Measurements from ENCODE around the gene LRRC75B. TPM values are rescaled to one million over a fixed set of nuclear protein-coding genes. Genes with fewer than 3 reads are reported as not detected.
A peak's percentile ranks its signal among the peaks of the same experiment; 100 is the strongest.
"Not testable (repeated sequence)": the region's sequence is repeated elsewhere in the genome, so short reads cannot be mapped to it uniquely, and the experiment has no call there.

The LRRC75B gene
- total RNA-seq, 2 donors from 2014 or later = 1.1 to 2.3 TPM

- ATAC-seq (replicated peaks) = no peak
- peak overlapping the region; percentile 4 for H3K27ac Mint-ChIP-seq
- H3K36me3 Mint-ChIP-seq (ENCODE audit: low read depth) = peaks cover 96% of the 10 kb centered on the region
- peaks cover 28% of the 10 kb centered on the region for H3K4me1 Mint-ChIP-seq
- H3K27me3 Mint-ChIP-seq = no peaks in the 10 kb centered on the region
- no peaks in the 10 kb centered on the region for H3K9me3 Mint-ChIP-seq
- no peak overlapping the region for H3K4me3 Mint-ChIP-seq
Observed at GRCh38 chr22:24559471-24559870, 33.4 kb downstream of the LRRC75B start.

- H3K4me1 Mint-ChIP-seq = peaks cover 43% of the 10 kb centered on the region
- peak within 1 kb of the TSS; percentile 95 for H3K27ac Mint-ChIP-seq
- peak; percentile 90 for ATAC-seq (replicated peaks)
- H3K9me3 Mint-ChIP-seq = no peaks in the 10 kb centered on the region
- peak within 1 kb of the TSS; percentile 95 for H3K4me3 Mint-ChIP-seq
- H3K27me3 Mint-ChIP-seq = no peaks in the 10 kb centered on the region
- peaks cover 89% of the 10 kb centered on the region for H3K36me3 Mint-ChIP-seq (ENCODE audit: low read depth)
Observed at GRCh38 chr22:24555165-24556039, 37.5 kb downstream of the LRRC75B start, which contains the start of gene SNRPD3. SNRPD3 (plus strand) TSS chr22:24555999; CDS start chr22:24557675, 1,676 bp downstream.

GRCh38 chr22:24554313-24555164 is 38.3 kb downstream of the LRRC75B start, which contains the start of gene GUCD1:
GUCD1 (minus strand) TSS chr22:24555138; CDS start chr22:24554991, 147 bp downstream.
- H3K36me3 Mint-ChIP-seq (ENCODE audit: low read depth) = peaks cover 86% of the 10 kb centered on the region
- no peaks in the 10 kb centered on the region for H3K9me3 Mint-ChIP-seq
- H3K4me3 Mint-ChIP-seq = peak within 1 kb of the TSS; percentile 95
- H3K4me1 Mint-ChIP-seq = peaks cover 43% of the 10 kb centered on the region
- H3K27me3 Mint-ChIP-seq = no peaks in the 10 kb centered on the region
- peak within 1 kb of the TSS; percentile 95 for H3K27ac Mint-ChIP-seq
- no peak for ATAC-seq (replicated peaks)

GRCh38 chr22:24553597-24554312 is 39.1 kb downstream of the LRRC75B start:
- H3K4me3 Mint-ChIP-seq = peak overlapping the region; percentile 95
- peak overlapping the region; percentile 91 for H3K27ac Mint-ChIP-seq
- no peaks in the 10 kb centered on the region for H3K9me3 Mint-ChIP-seq
- peaks cover 85% of the 10 kb centered on the region for H3K36me3 Mint-ChIP-seq (ENCODE audit: low read depth)
- no peak for ATAC-seq (replicated peaks)
- no peaks in the 10 kb centered on the region for H3K27me3 Mint-ChIP-seq
- H3K4me1 Mint-ChIP-seq = peaks cover 43% of the 10 kb centered on the region

GRCh38 chr22:24552503-24553286 is 40.2 kb downstream of the LRRC75B start:
- H3K4me3 Mint-ChIP-seq = peak overlapping the region; percentile 95
- not testable (repeated sequence) for H3K9me3 Mint-ChIP-seq; H3K27me3 Mint-ChIP-seq; ATAC-seq (replicated peaks)
- peak overlapping the region; percentile 91 for H3K27ac Mint-ChIP-seq
- peaks cover 32% of the 10 kb centered on the region for H3K4me1 Mint-ChIP-seq
- peaks cover 85% of the 10 kb centered on the region for H3K36me3 Mint-ChIP-seq (ENCODE audit: low read depth)

GRCh38 chr22:24550902-24551435 is 41.9 kb downstream of the LRRC75B start:
- Mint-ChIP-seq H3K36me3 (ENCODE audit: low read depth) (peaks cover 85% of the 10 kb centered on the region), H3K4me3 (no peak overlapping the region), H3K27me3 (no peaks in the 10 kb centered on the region), H3K4me1 (peaks cover 26% of the 10 kb centered on the region), H3K9me3 (no peaks in the 10 kb centered on the region), H3K27ac (peak overlapping the region; percentile 28)
- no peak for ATAC-seq (replicated peaks)

- peaks cover 85% of the 10 kb centered on the region for H3K36me3 Mint-ChIP-seq (ENCODE audit: low read depth)
- no peak overlapping the region for H3K4me3 Mint-ChIP-seq
- no peaks in the 10 kb centered on the region for H3K9me3 Mint-ChIP-seq
- H3K4me1 Mint-ChIP-seq = peaks cover 26% of the 10 kb centered on the region
- no peak for ATAC-seq (replicated peaks)
- H3K27ac Mint-ChIP-seq = peak overlapping the region; percentile 28
- H3K27me3 Mint-ChIP-seq = no peaks in the 10 kb centered on the region
Observed at GRCh38 chr22:24550028-24550901, 42.6 kb downstream of the LRRC75B start.

GRCh38 chr22:24548812-24549211 is 44.1 kb downstream of the LRRC75B start:
- Mint-ChIP-seq H3K9me3 (no peaks in the 10 kb centered on the region), H3K4me3 (no peak overlapping the region), H3K27ac (no peak overlapping the region)

GRCh38 chr22:24543679-24544243 is 49.1 kb downstream of the LRRC75B start:
- Mint-ChIP-seq H3K27ac (no peak overlapping the region), H3K9me3 (no peaks in the 10 kb centered on the region), H3K27me3 (no peaks in the 10 kb centered on the region), H3K4me1 (no peaks in the 10 kb centered on the region), H3K36me3 (ENCODE audit: low read depth) (peaks cover 94% of the 10 kb centered on the region), H3K4me3 (no peak overlapping the region)
- ATAC-seq (replicated peaks) = no peak

More at GRCh38 chr22:24548812-24549211, 44.1 kb downstream of the LRRC75B start:
- peaks cover 92% of the 10 kb centered on the region for H3K36me3 Mint-ChIP-seq (ENCODE audit: low read depth)
- peaks cover 21% of the 10 kb centered on the region for H3K4me1 Mint-ChIP-seq
- ATAC-seq (replicated peaks) = no peak
- H3K27me3 Mint-ChIP-seq = no peaks in the 10 kb centered on the region

- no peaks in the 10 kb centered on the region for H3K27me3 Mint-ChIP-seq
- H3K27ac Mint-ChIP-seq = no peak overlapping the region
- no peak for ATAC-seq (replicated peaks)
- H3K4me3 Mint-ChIP-seq = no peak overlapping the region
- no peaks in the 10 kb centered on the region for H3K9me3 Mint-ChIP-seq
- no peaks in the 10 kb centered on the region for H3K4me1 Mint-ChIP-seq
- H3K36me3 Mint-ChIP-seq (ENCODE audit: low read depth) = peaks cover 92% of the 10 kb centered on the region
Observed at GRCh38 chr22:24543185-24543601, 49.7 kb downstream of the LRRC75B start.

- Mint-ChIP-seq H3K9me3 (no peaks in the 10 kb centered on the region), H3K36me3 (ENCODE audit: low read depth) (peaks cover 90% of the 10 kb centered on the region), H3K27ac (no peak overlapping the region), H3K27me3 (no peaks in the 10 kb centered on the region), H3K4me1 (no peaks in the 10 kb centered on the region), H3K4me3 (no peak overlapping the region)
- ATAC-seq (replicated peaks) = no peak
Observed at GRCh38 chr22:24542641-24543040, 50.2 kb downstream of the LRRC75B start.
